Fibroblast of the aortic adventitia (primary cell): Measurements from ENCODE around the gene STAP1. TPM values are rescaled to one million over a fixed set of nuclear protein-coding genes. Genes with fewer than 3 reads are reported as not detected.

Experiments
- DNase-seq: peaks from one replicate; pipeline ENCODE4 v3.0.0-alpha.2; 2010; ENCODE audit warnings: low read depth
- H3K4me3 ChIP-seq: 2 replicates; pipeline ENCODE4 v1.5.1; 2011; ENCODE audit warnings: low read depth, mild to moderate bottlenecking, control low read depth, low read length, moderate library complexity
- total RNA-seq: library from RNA; depleted of rRNA; stranded (reverse); fragments of >200 nt; gene quantifications from 2 replicates; pipeline ENCODE4 v1.2.3, GENCODE V29; 2012; ENCODE audit warnings: low replicate concordance
- TF ChIP-seq, protein P1 (sequence below): IDR thresholded peaks from 2 replicates; pipeline ENCODE4 v1.5.1; 2011; ENCODE audit warnings: mild to moderate bottlenecking, low read length, control low read depth, inconsistent platforms; ENCODE audit not compliant: insufficient read depth

The STAP1 gene
- total RNA-seq, 1 donor = not detected

DNA sequence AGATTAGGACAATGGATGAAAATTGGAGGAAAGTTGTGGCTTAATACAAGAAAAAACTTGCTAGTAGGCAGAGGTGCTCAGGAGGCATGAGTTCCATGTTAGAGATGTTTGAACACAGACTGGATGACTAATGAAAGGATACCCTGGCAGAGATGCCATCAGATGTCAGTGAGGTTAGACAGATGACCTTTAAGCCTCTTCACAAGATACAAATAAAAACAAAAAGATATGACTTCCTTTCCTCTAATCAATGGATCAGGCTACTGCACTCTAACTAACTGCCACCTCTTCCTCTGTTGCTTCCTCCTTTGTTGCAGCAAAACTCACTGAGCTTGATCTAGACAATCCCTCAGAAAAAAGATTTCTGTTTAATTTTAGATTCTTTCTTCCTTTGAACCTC, 14.7 kb downstream of the STAP1 start:
- TF ChIP-seq, protein P1, sequence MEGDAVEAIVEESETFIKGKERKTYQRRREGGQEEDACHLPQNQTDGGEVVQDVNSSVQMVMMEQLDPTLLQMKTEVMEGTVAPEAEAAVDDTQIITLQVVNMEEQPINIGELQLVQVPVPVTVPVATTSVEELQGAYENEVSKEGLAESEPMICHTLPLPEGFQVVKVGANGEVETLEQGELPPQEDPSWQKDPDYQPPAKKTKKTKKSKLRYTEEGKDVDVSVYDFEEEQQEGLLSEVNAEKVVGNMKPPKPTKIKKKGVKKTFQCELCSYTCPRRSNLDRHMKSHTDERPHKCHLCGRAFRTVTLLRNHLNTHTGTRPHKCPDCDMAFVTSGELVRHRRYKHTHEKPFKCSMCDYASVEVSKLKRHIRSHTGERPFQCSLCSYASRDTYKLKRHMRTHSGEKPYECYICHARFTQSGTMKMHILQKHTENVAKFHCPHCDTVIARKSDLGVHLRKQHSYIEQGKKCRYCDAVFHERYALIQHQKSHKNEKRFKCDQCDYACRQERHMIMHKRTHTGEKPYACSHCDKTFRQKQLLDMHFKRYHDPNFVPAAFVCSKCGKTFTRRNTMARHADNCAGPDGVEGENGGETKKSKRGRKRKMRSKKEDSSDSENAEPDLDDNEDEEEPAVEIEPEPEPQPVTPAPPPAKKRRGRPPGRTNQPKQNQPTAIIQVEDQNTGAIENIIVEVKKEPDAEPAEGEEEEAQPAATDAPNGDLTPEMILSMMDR = no peak
- H3K4me3 ChIP-seq = no peak overlapping the region
- DNase-seq = no peak

DNA sequence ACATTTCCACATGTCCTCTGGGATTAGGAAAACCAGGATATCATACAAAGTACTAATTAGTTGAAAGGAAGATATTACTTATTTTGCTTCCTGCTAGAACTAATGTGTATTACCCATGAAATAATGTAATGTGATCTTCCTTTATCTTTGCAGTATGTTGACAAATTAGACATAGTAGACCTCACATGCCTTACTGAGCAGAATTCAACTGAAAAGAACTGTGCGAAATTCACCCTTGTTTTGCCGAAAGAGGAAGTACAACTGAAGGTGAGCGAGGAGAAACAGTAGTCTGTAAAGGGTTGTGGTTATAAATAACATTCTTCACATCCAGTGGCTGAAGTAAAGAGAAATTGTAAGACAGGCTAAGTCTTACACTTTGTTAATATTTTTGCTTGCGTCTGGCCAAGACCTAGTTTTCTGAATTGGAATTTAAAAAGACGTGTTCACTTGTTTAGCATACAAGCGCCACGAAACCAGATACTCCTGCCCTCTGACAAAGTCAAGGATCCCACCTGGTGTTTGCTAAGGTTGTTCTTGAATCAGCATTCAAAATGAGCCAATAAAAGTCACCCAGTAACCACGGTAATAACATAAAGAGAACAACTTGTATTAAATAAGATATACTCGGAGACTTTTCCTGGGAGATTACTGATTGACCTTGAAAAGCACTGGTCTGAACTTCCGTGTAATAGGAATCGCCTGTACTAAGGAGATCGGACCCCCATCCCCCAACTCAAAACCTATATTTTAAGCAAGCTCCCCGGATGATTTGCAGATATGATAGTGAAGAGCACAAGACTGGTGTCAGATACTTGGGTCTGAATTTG, 16.9 kb downstream of the STAP1 start:
- DNase-seq = no peak
- TF ChIP-seq, protein P1 = no peak
- H3K4me3 ChIP-seq = no peak overlapping the region

DNA sequence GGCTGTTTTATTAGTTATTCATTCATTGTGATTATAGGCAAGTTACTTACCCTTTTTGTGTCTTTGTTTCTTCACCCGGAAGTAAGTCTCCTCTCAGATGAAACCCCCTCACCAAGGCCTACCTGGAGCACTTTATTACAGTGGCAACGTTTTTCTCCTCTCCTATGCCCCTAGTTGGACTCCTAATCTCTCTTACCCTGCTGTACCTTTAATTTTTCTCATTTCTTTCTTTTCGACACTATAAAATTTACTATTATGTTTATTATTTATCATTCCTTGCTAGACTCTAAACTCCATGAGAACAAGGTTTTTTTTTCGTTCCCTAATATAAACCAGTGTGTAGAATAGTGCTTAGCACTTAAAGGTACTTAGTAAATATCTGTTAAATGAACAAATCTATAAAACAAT, 17.5 kb downstream of the STAP1 start:
- DNase-seq = no peak
- TF ChIP-seq, protein P1 = no peak

DNA sequence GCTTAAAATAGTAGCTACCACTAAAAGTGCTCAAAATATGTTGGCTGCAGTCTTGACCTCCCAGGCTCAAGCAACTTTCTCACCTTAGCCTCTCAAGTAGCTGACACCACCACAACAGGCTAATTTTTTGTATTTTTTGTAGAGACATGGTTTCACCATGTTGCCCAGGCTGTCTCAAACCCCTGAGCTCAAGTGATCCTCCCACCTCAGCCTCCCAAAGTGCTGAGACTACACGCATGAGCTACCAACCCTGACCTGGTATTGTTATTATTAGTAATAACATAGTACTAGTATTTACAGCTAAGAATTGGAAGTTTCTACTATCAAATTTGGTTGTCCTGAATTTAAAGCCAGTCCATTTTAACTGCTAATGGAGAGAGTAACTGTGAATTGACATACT, 18.0 kb downstream of the STAP1 start:
- no peak overlapping the region for H3K4me3 ChIP-seq
- no peak for DNase-seq
- TF ChIP-seq, protein P1 = no peak

More for the DNA sequence above, 17.5 kb downstream of the STAP1 start:
- no peak overlapping the region for H3K4me3 ChIP-seq

DNA sequence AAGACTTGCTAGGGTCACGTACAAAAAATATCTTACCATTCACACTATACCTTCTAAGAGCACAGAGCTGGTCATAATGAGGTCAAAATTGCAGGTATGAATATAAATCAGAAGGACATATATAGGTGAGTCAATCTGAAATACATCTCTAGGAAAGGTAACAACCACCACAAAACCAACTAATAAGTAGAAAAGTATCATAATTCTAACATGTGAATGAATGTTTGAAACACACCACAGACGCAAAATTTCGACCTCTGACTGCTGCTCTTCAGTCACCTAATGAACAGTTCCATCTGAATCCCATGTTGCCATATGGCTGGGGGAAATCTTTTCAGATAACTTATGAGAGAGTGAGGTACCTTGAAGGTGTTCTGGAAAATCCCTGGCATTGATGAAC, 22.1 kb downstream of the STAP1 start:
- no peak for DNase-seq
- TF ChIP-seq, protein P1 = no peak
- no peak overlapping the region for H3K4me3 ChIP-seq

DNA sequence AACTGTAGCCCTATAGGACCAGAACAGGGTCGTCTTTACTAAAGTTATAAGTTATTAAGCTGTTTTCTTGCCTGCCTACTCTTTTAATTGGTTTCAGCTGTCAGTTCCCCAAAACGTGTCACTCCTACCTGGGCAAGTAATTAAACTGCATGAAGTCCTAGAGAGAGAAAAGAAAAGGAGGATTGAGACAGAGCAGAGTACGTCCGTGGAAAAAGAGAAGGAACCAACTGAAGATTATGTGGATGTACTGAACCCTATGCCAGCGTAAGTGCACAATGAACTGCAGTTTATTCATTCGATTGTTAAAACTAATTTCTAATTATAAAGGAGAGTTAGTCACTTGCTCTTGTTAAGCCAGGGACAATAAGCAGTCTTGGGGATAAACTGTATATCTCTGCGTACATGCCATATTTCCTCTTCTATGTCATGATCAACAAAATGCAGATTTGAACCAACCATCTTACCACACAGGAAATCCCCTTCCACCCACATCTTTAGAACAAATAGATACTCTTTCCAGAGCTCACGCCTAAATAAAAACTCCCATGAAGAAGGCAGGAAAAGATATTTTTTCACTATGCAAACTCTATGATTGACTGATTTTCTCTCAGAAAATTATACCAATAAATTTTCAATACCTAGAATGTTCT, 22.8 kb downstream of the STAP1 start:
- TF ChIP-seq, protein P1 = no peak
- H3K4me3 ChIP-seq = no peak overlapping the region
- no peak for DNase-seq

DNA sequence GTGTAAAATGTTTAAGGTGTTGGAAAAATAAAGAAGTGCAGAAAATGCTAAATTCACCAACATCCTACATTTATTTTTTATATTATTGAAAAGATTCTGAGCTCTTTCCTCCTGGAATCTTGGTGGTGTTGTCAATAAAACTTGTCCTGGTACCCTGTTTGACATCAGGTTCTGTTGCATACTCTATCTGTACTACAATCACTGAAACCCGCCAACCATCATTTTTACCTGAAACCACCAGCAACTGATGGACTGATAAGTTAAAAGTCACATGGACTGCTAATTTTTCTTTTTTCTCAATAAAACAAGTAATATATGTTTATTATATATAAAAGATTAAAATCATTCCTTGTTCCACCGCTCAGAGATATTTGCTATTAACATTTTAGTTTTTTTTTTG, 23.4 kb downstream of the STAP1 start:
- no peak for DNase-seq
- TF ChIP-seq, protein P1 = no peak
- H3K4me3 ChIP-seq = no peak overlapping the region
